Neural cell (in vitro differentiated cells): ENCODE measurements around the gene TAAR9. TPM values are rescaled to one million over a fixed set of nuclear protein-coding genes. Genes with fewer than 3 reads are reported as not detected.

Experiments
- H2AFZ ChIP-seq: fragments of 200-600, 300-800 bp; sonication (generic), shearing (Covaris generic); 2 replicates; pipeline ENCODE4 v1.6.0; 2014; ENCODE audit warnings: low read depth, mild to moderate bottlenecking, antibody characterized with exemption, low read length, moderate library complexity
- H3F3A ChIP-seq: fragments of 200-600 bp; shearing (Covaris generic); 2 replicates; pipeline ENCODE4 v1.6.1; 2016; ENCODE audit warnings: mild to moderate bottlenecking, moderate library complexity, mixed read lengths, antibody characterized with exemption, low read length; ENCODE audit not compliant: insufficient read depth, poor library complexity, severe bottlenecking
- H3K27ac ChIP-seq: fragments of 200-600, 300-800 bp; sonication (generic), shearing (Covaris generic); 2 replicates; pipeline ENCODE4 v1.5.1; 2014; ENCODE audit warnings: mild to moderate bottlenecking, low read length, moderate library complexity
- H3K27me3 ChIP-seq: fragments of 300-800, 200-600 bp; sonication (generic), shearing (Covaris generic); 2 replicates; pipeline ENCODE4 v1.6.0; 2014; ENCODE audit warnings: mild to moderate bottlenecking, low read depth, low read length, moderate library complexity; ENCODE audit not compliant: insufficient read depth
- H3K36me3 ChIP-seq: fragments of 300-800, 200-600 bp; sonication (generic), shearing (Covaris generic); 2 replicates; pipeline ENCODE4 v1.5.1; 2014; ENCODE audit warnings: mild to moderate bottlenecking, antibody characterized with exemption, low read length, moderate library complexity; ENCODE audit not compliant: insufficient read depth
- H3K4me2 ChIP-seq: fragments of 300-800, 200-600 bp; sonication (generic), shearing (Covaris generic); 2 replicates; pipeline ENCODE4 v1.6.0; 2014; ENCODE audit warnings: mild to moderate bottlenecking, low read length
- H3K4me3 ChIP-seq: fragments of 300-800, 200-600 bp; sonication (generic), shearing (Covaris generic); 2 replicates; pipeline ENCODE4 v1.5.1; 2014; ENCODE audit warnings: mild to moderate bottlenecking, low read length, moderate library complexity
- H3K79me2 ChIP-seq: fragments of 200-600 bp; shearing (Covaris generic); replicated peaks from 2 replicates; pipeline ENCODE4 v1.6.0; 2014; ENCODE audit warnings: mild to moderate bottlenecking, low read length, moderate library complexity; ENCODE audit not compliant: insufficient read depth
- H3K9ac ChIP-seq: fragments of 300-800, 200-600 bp; sonication (generic), shearing (Covaris generic); 2 replicates; pipeline ENCODE4 v1.6.1; 2016; ENCODE audit warnings: mild to moderate bottlenecking, low read length, mixed read lengths
- H3K9me2 ChIP-seq: fragments of 200-600 bp; shearing (Covaris generic); 2 replicates; pipeline ENCODE4 v1.6.1; 2016; ENCODE audit warnings: mild to moderate bottlenecking, low read length, mixed read lengths; ENCODE audit not compliant: insufficient read depth
- H3K9me3 ChIP-seq: fragments of 200-600, 300-800 bp; sonication (generic), shearing (Covaris generic); 2 replicates; pipeline ENCODE4 v1.6.1; 2016; ENCODE audit warnings: mild to moderate bottlenecking, mixed run types, low read length, moderate library complexity, mixed read lengths
- H4K20me1 ChIP-seq: fragments of 200-600 bp; shearing (Covaris generic); 2 replicates; pipeline ENCODE4 v1.6.1; 2016; ENCODE audit warnings: mild to moderate bottlenecking, mixed run types; ENCODE audit not compliant: insufficient read depth
- CTCF ChIP-seq: fragments of 450-650 bp; IDR thresholded peaks from 2 replicates; pipeline ENCODE4 v1.5.1; 2014; ENCODE audit warnings: antibody characterized with exemption, mild to moderate bottlenecking, moderate library complexity; ENCODE audit not compliant: poor library complexity, severe bottlenecking
- EP300 ChIP-seq: fragments of 450-650 bp; conservative IDR thresholded peaks from 2 replicates; pipeline ENCODE4 v1.6.1; 2014; ENCODE audit warnings: antibody characterized with exemption, mild to moderate bottlenecking, moderate library complexity; ENCODE audit not compliant: poor library complexity, severe bottlenecking
- EZH2 ChIP-seq: fragments of 200-600, 300-800 bp; shearing (Covaris generic), sonication (generic); IDR thresholded peaks from 2 replicates; pipeline ENCODE4 v1.6.1; 2014; ENCODE audit warnings: antibody characterized with exemption, low read length, borderline replicate concordance, mild to moderate bottlenecking; ENCODE audit not compliant: insufficient read depth, poor library complexity, severe bottlenecking
- MXI1 ChIP-seq: fragments of 450-650 bp; conservative IDR thresholded peaks from 2 replicates; pipeline ENCODE4 v1.6.1; 2014; ENCODE audit warnings: antibody characterized with exemption, mild to moderate bottlenecking; ENCODE audit not compliant: poor library complexity, severe bottlenecking
- POLR2AphosphoS5 ChIP-seq: IDR thresholded peaks from 2 replicates; pipeline ENCODE4 v1.6.1; 2012
- RAD21 ChIP-seq: fragments of 450-650 bp; conservative IDR thresholded peaks from 2 replicates; pipeline ENCODE4 v1.6.1; 2014; ENCODE audit warnings: antibody characterized with exemption, mild to moderate bottlenecking, moderate library complexity
- REST ChIP-seq: IDR thresholded peaks from 2 replicates; pipeline ENCODE4 v1.6.1; 2012; ENCODE audit warnings: borderline replicate concordance
- SMC3 ChIP-seq: fragments of 450-650 bp; conservative IDR thresholded peaks from 2 replicates; pipeline ENCODE4 v1.6.1; 2014; ENCODE audit warnings: antibody characterized with exemption, mild to moderate bottlenecking, moderate library complexity; ENCODE audit not compliant: poor library complexity
- TAF1 ChIP-seq: IDR thresholded peaks from 2 replicates; pipeline ENCODE4 v1.6.1; 2012; ENCODE audit warnings: low read depth
- polyA plus RNA-seq: library from polyadenylated mRNA; depleted of rRNA; stranded (reverse); fragments of >200 nt; gene quantifications from 2 replicates; pipeline ENCODE4 v1.2.3, GENCODE V29; 2014

The TAAR9 gene
- polyA plus RNA-seq, 1 donor from 2014 or later: not detected

- H3F3A ChIP-seq: no peaks in the 10 kb centered on the region
- H3K27ac ChIP-seq: peak overlapping the region; percentile 83
- no peak overlapping the region for H3K4me2 ChIP-seq
- H3K9me3 ChIP-seq: no peaks in the 10 kb centered on the region
- H3K9me2 ChIP-seq: no peaks in the 10 kb centered on the region
- H3K27me3 ChIP-seq: no peaks in the 10 kb centered on the region
- no peaks in the 10 kb centered on the region for H3K36me3 ChIP-seq
- no peaks in the 10 kb centered on the region for H4K20me1 ChIP-seq
- H3K79me2 ChIP-seq: peaks cover 33% of the 10 kb centered on the region
- H3K9ac ChIP-seq: no peak overlapping the region
- H2AFZ ChIP-seq: peak overlapping the region; percentile 88
- H3K4me3 ChIP-seq: peak overlapping the region; percentile 85
- TF ChIP-seq MXI1: no peak
- TF ChIP-seq EZH2: no peak
- no peak for TF ChIP-seq CTCF
- TF ChIP-seq EP300: no peak
- no peak for TF ChIP-seq POLR2AphosphoS5
- no peak for TF ChIP-seq RAD21
Observed at GRCh38 chr6:132513831-132514545, 24.1 kb upstream of the TAAR9 start.

GRCh38 chr6:132515386-132515785 is 22.7 kb upstream of the TAAR9 start:
- H3K9me2 ChIP-seq: no peaks in the 10 kb centered on the region
- TF ChIP-seq EP300 (no peak), MXI1 (no peak), POLR2AphosphoS5 (no peak), CTCF (no peak)
- H3F3A ChIP-seq: no peaks in the 10 kb centered on the region
- peaks cover 22% of the 10 kb centered on the region for H3K79me2 ChIP-seq
- no peaks in the 10 kb centered on the region for H3K36me3 ChIP-seq
- H3K9me3 ChIP-seq: no peaks in the 10 kb centered on the region
- no peaks in the 10 kb centered on the region for H4K20me1 ChIP-seq
- no peak overlapping the region for H3K27ac ChIP-seq
- no peak overlapping the region for H3K9ac ChIP-seq
- no peak overlapping the region for H3K4me2 ChIP-seq
- no peaks in the 10 kb centered on the region for H3K27me3 ChIP-seq
- no peak overlapping the region for H2AFZ ChIP-seq
- H3K4me3 ChIP-seq: no peak overlapping the region

- H3K4me2 ChIP-seq: no peak overlapping the region
Observed at GRCh38 chr6:132520953-132521352, 17.1 kb upstream of the TAAR9 start.

More at GRCh38 chr6:132520953-132521352, 17.1 kb upstream of the TAAR9 start:
- no peak overlapping the region for H3K27ac ChIP-seq
- no peaks in the 10 kb centered on the region for H3K9me3 ChIP-seq
- no peaks in the 10 kb centered on the region for H4K20me1 ChIP-seq
- no peak overlapping the region for H2AFZ ChIP-seq
- H3K9ac ChIP-seq: no peak overlapping the region
- TF ChIP-seq SMC3 (no peak), MXI1 (no peak), POLR2AphosphoS5 (no peak), CTCF (no peak), RAD21 (no peak), EZH2 (no peak), EP300 (no peak), REST (no peak), TAF1 (no peak)
- no peaks in the 10 kb centered on the region for H3K36me3 ChIP-seq
- no peaks in the 10 kb centered on the region for H3K79me2 ChIP-seq
- H3K9me2 ChIP-seq: no peaks in the 10 kb centered on the region
- H3K27me3 ChIP-seq: no peaks in the 10 kb centered on the region
- no peaks in the 10 kb centered on the region for H3F3A ChIP-seq
- no peak overlapping the region for H3K4me3 ChIP-seq
